ENCODE results near the gene STARD13. TPM values are rescaled to one million over a fixed set of nuclear protein-coding genes. Genes with fewer than 3 reads are reported as not detected.

Gene STARD13
- total RNA-seq, 1 experiment from 2014 or later, result 4.1 TPM

GRCh38 chr13:33109801-33110200, 175.8 kb downstream of the STARD13 start:
- Histone ChIP-seq H3K9me2 (ENCODE audit: insufficient read depth) (no peaks in the 10 kb centered on the region), H3K36me3 (ENCODE audit: control insufficient read depth in 1 of 2, insufficient read depth in 2 of 2, low read length in 2 of 2) (no peaks in the 10 kb centered on the region), H2AFZ (ENCODE audit: low read depth, low read length, poor library complexity, severe bottlenecking) (no peak overlapping the region), H3K27ac (ENCODE audit: low read depth, low read length) (no peak overlapping the region), H3K4me1 (ENCODE audit: control insufficient read depth in 1 of 2, insufficient read depth in 2 of 2, low read length in 2 of 2) (peaks cover 0 to 13% of the 10 kb centered on the region in 2 experiments; a peak in 2 of 4 replicates), H4K20me1 (ENCODE audit: insufficient read depth) (no peaks in the 10 kb centered on the region), H3K4me3 (replicated peaks in 1 of 2; ENCODE audit: low read depth in 1 of 2, low read length in 2 of 2) (no peak overlapping the region), H3K4me2 (ENCODE audit: low read length) (no peak overlapping the region), H3K9me3 (ENCODE audit: control insufficient read depth in 1 of 2, insufficient read depth in 1 of 2, low read depth in 1 of 2, low read length in 2 of 2) (no peaks in the 10 kb centered on the region), H3K27me3 (ENCODE audit: insufficient read depth, low read length) (no peaks in the 10 kb centered on the region), H3K9ac (ENCODE audit: low read length) (no peak overlapping the region), H3K79me2 (ENCODE audit: insufficient read depth, low read length) (no peaks in the 10 kb centered on the region)
- ChIA-PET CTCF (no interaction called here), POLR2A (no interaction called here), RAD21 (ENCODE audit: low non-redundant PET in 1 of 2, low total read pairs in 2 of 2, uncharacterized antibody in 2 of 2, unreplicated experiment in 2 of 2) (no interaction called here)
- no peak for TF ChIP-seq ELF1 (IDR thresholded peaks at IDR 0.05; ENCODE audit: borderline replicate concordance, low read depth)
- TF ChIP-seq CTCF (IDR thresholded peaks at IDR 0.05 in 2 of 3, conservative IDR thresholded peaks at IDR 0.05 in 1 of 3; ENCODE audit: borderline replicate concordance in 1 of 3, insufficient read depth in 1 of 3, low read depth in 2 of 3, low read length in 2 of 3), result peak in 2 of 3 experiments; percentile 54 to 55; a peak in 4 of 6 replicates
- no peak for TF ChIP-seq SP1 (IDR thresholded peaks at IDR 0.05; ENCODE audit: low read depth)
- no peak for TF ChIP-seq POLR2AphosphoS5 (IDR thresholded peaks at IDR 0.05; ENCODE audit: low read depth, low read length)
- TF ChIP-seq ZNF274 (IDR thresholded peaks at IDR 0.05; ENCODE audit: low read depth, low read length), result no peak
- no peak for TF ChIP-seq FOSL1 (IDR thresholded peaks at IDR 0.05; ENCODE audit: low read depth)
- TF ChIP-seq RAD21 (IDR thresholded peaks at IDR 0.05; ENCODE audit: low read depth), result peak; percentile 38
- no peak for TF ChIP-seq EGR1 (IDR thresholded peaks at IDR 0.05; ENCODE audit: low read depth)
- no peak for TF ChIP-seq CBX3 (IDR thresholded peaks at IDR 0.05; ENCODE audit: low read depth)
- no peak for TF ChIP-seq ZBTB33 (IDR thresholded peaks at IDR 0.05; ENCODE audit: extremely low read depth, insufficient replicate concordance, low read length)
- intact Hi-C loops (cut with micrococcal nuclease), result no loop called here
- no TSS peak for BruUV-seq (replicated peaks)
- ATAC-seq (peak; percentile 67), DNase-seq (ENCODE audit: low read depth, low spot score) (no peak)
